Activated T-cell treated with anti-CD3 and anti-CD28 coated beads, Interleukin-2, amount 50 U/mL, for 72 hours (primary cell): ENCODE measurements around the gene PKD1L1. TPM values are rescaled to one million over a fixed set of nuclear protein-coding genes. Genes with fewer than 3 reads are reported as not detected.
"Not testable (repeated sequence)": the region's sequence is repeated elsewhere in the genome, so short reads cannot be mapped to it uniquely, and the experiment has no call there.

Experiments used
- ATAC-seq, 2 donors: fragments of 150-1000 bp; cut with Tn5 transposase; replicated peaks in 1 of 2; 2 replicates each; pipeline ENCODE4 v1.10.0; 2021; ENCODE audit warnings: moderate library complexity in 2 of 2, mild to moderate bottlenecking in 1 of 2
- DNase-seq, 2 donors: peaks; one replicate each; pipeline ENCODE4 v3.0.0; 2021 to 2022; ENCODE audit warnings: mixed read lengths in 1 of 2
- H3K27ac Mint-ChIP-seq: one replicate; pipeline ENCODE4 v1.8.0; 2022; ENCODE audit warnings: mild to moderate bottlenecking, moderate library complexity, mixed read lengths
- H3K27me3 Mint-ChIP-seq: one replicate; pipeline ENCODE4 v1.8.0; 2022; ENCODE audit warnings: low read depth, mixed read lengths
- H3K36me3 Mint-ChIP-seq, 2 donors: one replicate each; pipeline ENCODE4 v1.8.0; 2022; ENCODE audit warnings: mixed read lengths in 2 of 2, mild to moderate bottlenecking in 1 of 2; ENCODE audit not compliant: insufficient read depth in 2 of 2
- H3K4me1 Mint-ChIP-seq: one replicate; pipeline ENCODE4 v1.8.0; 2022; ENCODE audit warnings: low read depth, mixed read lengths
- H3K4me3 Mint-ChIP-seq, 2 donors: one replicate each; pipeline ENCODE4 v1.8.0; 2022; ENCODE audit warnings: mild to moderate bottlenecking in 2 of 2, mixed read lengths in 2 of 2, moderate library complexity in 2 of 2
- H3K9me3 Mint-ChIP-seq, 2 donors: one replicate each; pipeline ENCODE4 v1.8.0; 2022; ENCODE audit warnings: mixed read lengths in 2 of 2
- total RNA-seq, 2 donors: library from RNA; stranded (reverse); gene quantifications; one replicate each; pipeline ENCODE4 v1.2.3, GENCODE V29; 2022

Gene PKD1L1
- total RNA-seq, 2 donors from 2014 or later, result 0.10 to 0.35 TPM

GRCh38 chr7:47952224-47952623 is 4.0 kb upstream of the PKD1L1 start:
- Mint-ChIP-seq H3K27ac (no peak overlapping the region), H3K4me3 (no peak overlapping the region), H3K36me3 (peaks cover 0 to 5% of the 10 kb centered on the region in 2 donors), H3K27me3 (no peaks in the 10 kb centered on the region), H3K9me3 (no peaks in the 10 kb centered on the region), H3K4me1 (peaks cover 8% of the 10 kb centered on the region)
- DNase-seq (no peak), ATAC-seq (no peak)

GRCh38 chr7:47951374-47951773 is 3.1 kb upstream of the PKD1L1 start:
- H3K4me1 Mint-ChIP-seq, result peaks cover 8% of the 10 kb centered on the region
- no peaks in the 10 kb centered on the region for H3K9me3 Mint-ChIP-seq
- no peaks in the 10 kb centered on the region for H3K27me3 Mint-ChIP-seq
- peaks cover 0 to 3% of the 10 kb centered on the region in 2 donors for H3K36me3 Mint-ChIP-seq
- ATAC-seq, result no peak
- no peak overlapping the region for H3K4me3 Mint-ChIP-seq
- DNase-seq, result no peak
- H3K27ac Mint-ChIP-seq, result no peak overlapping the region

- Mint-ChIP-seq H3K27ac (no peak overlapping the region), H3K36me3 (peaks cover 0 to 3% of the 10 kb centered on the region in 2 donors), H3K4me1 (peaks cover 8% of the 10 kb centered on the region), H3K9me3 (no peaks in the 10 kb centered on the region), H3K4me3 (no peak overlapping the region), H3K27me3 (no peaks in the 10 kb centered on the region)
- no peak for ATAC-seq
- no peak for DNase-seq
These were observed 2.4 kb upstream of the PKD1L1 start for GRCh38 chr7:47950714-47951113.

- ATAC-seq, result no peak
- DNase-seq, result no peak
- Mint-ChIP-seq H3K4me3 (no peak overlapping the region), H3K27me3 (no peaks in the 10 kb centered on the region), H3K9me3 (no peaks in the 10 kb centered on the region), H3K27ac (no peak overlapping the region), H3K4me1 (peaks cover 6% of the 10 kb centered on the region), H3K36me3 (peaks cover 0 to 2% of the 10 kb centered on the region in 2 donors)
These were observed 1.4 kb upstream of the PKD1L1 start for GRCh38 chr7:47949703-47950102.

GRCh38 chr7:47947355-47947749 is 914 bp downstream of the PKD1L1 start:
- H3K4me1 Mint-ChIP-seq, result no peaks in the 10 kb centered on the region
- no peaks in the 10 kb centered on the region for H3K36me3 Mint-ChIP-seq
- H3K27me3 Mint-ChIP-seq, result no peaks in the 10 kb centered on the region
- H3K4me3 Mint-ChIP-seq, result no peak overlapping the region
- H3K9me3 Mint-ChIP-seq, result no peaks in the 10 kb centered on the region
- ATAC-seq (no peak), DNase-seq (no peak)
- no peak overlapping the region for H3K27ac Mint-ChIP-seq

- no peaks in the 10 kb centered on the region for H3K4me1 Mint-ChIP-seq
- no peaks in the 10 kb centered on the region for H3K27me3 Mint-ChIP-seq
- H3K4me3 Mint-ChIP-seq, result no peak overlapping the region
- H3K9me3 Mint-ChIP-seq, result no peaks in the 10 kb centered on the region
- no peaks in the 10 kb centered on the region for H3K36me3 Mint-ChIP-seq
- ATAC-seq (peak; percentile 73 to 74), DNase-seq (peak; percentile 11 to 15)
- H3K27ac Mint-ChIP-seq, result no peak overlapping the region
These were observed 1.5 kb downstream of the PKD1L1 start for GRCh38 chr7:47946581-47947354.

GRCh38 chr7:47945261-47946015 is 2.8 kb downstream of the PKD1L1 start:
- peak in 1 of 2 donors; percentile 44 for ATAC-seq
- no peaks in the 10 kb centered on the region for H3K36me3 Mint-ChIP-seq
- H3K9me3 Mint-ChIP-seq, result no peaks in the 10 kb centered on the region
- no peak overlapping the region for H3K4me3 Mint-ChIP-seq
- no peak overlapping the region for H3K27ac Mint-ChIP-seq
- DNase-seq, result peak; percentile 72 to 75
- H3K4me1 Mint-ChIP-seq, result no peaks in the 10 kb centered on the region
- no peaks in the 10 kb centered on the region for H3K27me3 Mint-ChIP-seq

GRCh38 chr7:47944536-47945260 is 3.6 kb downstream of the PKD1L1 start:
- Mint-ChIP-seq H3K27ac (no peak overlapping the region), H3K27me3 (no peaks in the 10 kb centered on the region), H3K4me1 (no peaks in the 10 kb centered on the region), H3K9me3 (no peaks in the 10 kb centered on the region), H3K36me3 (no peaks in the 10 kb centered on the region), H3K4me3 (no peak overlapping the region)
- no peak for ATAC-seq
- DNase-seq, result no peak

GRCh38 chr7:47943676-47944474 is 4.4 kb downstream of the PKD1L1 start:
- H3K36me3 Mint-ChIP-seq, result no peaks in the 10 kb centered on the region
- no peaks in the 10 kb centered on the region for H3K9me3 Mint-ChIP-seq
- no peak overlapping the region for H3K27ac Mint-ChIP-seq
- DNase-seq (no peak), ATAC-seq (no peak)
- no peaks in the 10 kb centered on the region for H3K4me1 Mint-ChIP-seq
- no peaks in the 10 kb centered on the region for H3K27me3 Mint-ChIP-seq
- H3K4me3 Mint-ChIP-seq, result no peak overlapping the region

- H3K27me3 Mint-ChIP-seq, H3K27ac Mint-ChIP-seq, H3K9me3 Mint-ChIP-seq, DNase-seq, ATAC-seq, H3K4me3 Mint-ChIP-seq, H3K4me1 Mint-ChIP-seq, H3K36me3 Mint-ChIP-seq: not testable (repeated sequence)
These were observed 5.6 kb downstream of the PKD1L1 start for GRCh38 chr7:47942651-47943050.

GRCh38 chr7:47942132-47942531 is 6.1 kb downstream of the PKD1L1 start:
- peaks cover 9% of the 10 kb centered on the region for H3K4me1 Mint-ChIP-seq

GRCh38 chr7:47941136-47941844 is 7.0 kb downstream of the PKD1L1 start:
- Mint-ChIP-seq H3K4me3 (no peak overlapping the region), H3K4me1 (peaks cover 9% of the 10 kb centered on the region), H3K9me3 (no peaks in the 10 kb centered on the region), H3K27me3 (no peaks in the 10 kb centered on the region), H3K27ac (no peak overlapping the region), H3K36me3 (no peaks in the 10 kb centered on the region)
- DNase-seq (no peak), ATAC-seq (no peak)

More at GRCh38 chr7:47942132-47942531, 6.1 kb downstream of the PKD1L1 start:
- no peak overlapping the region for H3K4me3 Mint-ChIP-seq
- ATAC-seq (no peak), DNase-seq (no peak)
- H3K36me3 Mint-ChIP-seq, result no peaks in the 10 kb centered on the region
- H3K27me3 Mint-ChIP-seq, result no peaks in the 10 kb centered on the region
- H3K9me3 Mint-ChIP-seq, result no peaks in the 10 kb centered on the region
- no peak overlapping the region for H3K27ac Mint-ChIP-seq
